HG03575 (cell line): ENCODE results near the gene CARM1.
"Not testable (repeated sequence)": the region's sequence is repeated elsewhere in the genome, so short reads cannot be mapped to it uniquely, and the experiment has no call there.

Source experiments
- ATAC-seq: cut with Tn5 transposase; IDR thresholded peaks from one replicate; pipeline ENCODE4 v1.9.1; 2021; ENCODE audit not compliant: unreplicated experiment, insufficient number of reproducible peaks, low FRiP score; ENCODE audit errors: extremely low read depth

The CARM1 gene

GRCh38 chr19:10870955-10871603, at the start of gene CARM1:
TSS of gene CARM1 (plus strand) at chr19:10871553. CDS start at chr19:10871703, 150 bp downstream.
- no peak for ATAC-seq

GRCh38 chr19:10823690-10824089, 47.7 kb upstream of the CARM1 start:
- no peak for ATAC-seq

GRCh38 chr19:10826231-10826630, 45.1 kb upstream of the CARM1 start:
- no peak for ATAC-seq

GRCh38 chr19:10826846-10827245, 44.5 kb upstream of the CARM1 start:
- ATAC-seq: no peak

GRCh38 chr19:10828981-10829821, 42.2 kb upstream of the CARM1 start:
- ATAC-seq: no peak

GRCh38 chr19:10829967-10830366, 41.4 kb upstream of the CARM1 start:
- no peak for ATAC-seq

GRCh38 chr19:10830370-10830769, 41.0 kb upstream of the CARM1 start:
- ATAC-seq: no peak

GRCh38 chr19:10830931-10831779, 40.2 kb upstream of the CARM1 start:
- ATAC-seq: no peak

GRCh38 chr19:10831987-10832938, 39.1 kb upstream of the CARM1 start:
- no peak for ATAC-seq

GRCh38 chr19:10832939-10833296, 38.4 kb upstream of the CARM1 start:
- ATAC-seq: no peak

GRCh38 chr19:10835089-10835753, 36.1 kb upstream of the CARM1 start:
- no peak for ATAC-seq

GRCh38 chr19:10835754-10836478, 35.4 kb upstream of the CARM1 start, which contains the start of gene TMED1:
TSS of gene TMED1 (minus strand) at chr19:10836212. CDS start at chr19:10836191, 21 bp downstream.
- peak; percentile 42 for ATAC-seq

GRCh38 chr19:10836479-10837330, 34.6 kb upstream of the CARM1 start:
- no peak for ATAC-seq

- not testable (repeated sequence) for ATAC-seq
These were observed 33.7 kb upstream of the CARM1 start for GRCh38 chr19:10837649-10838048.

- ATAC-seq: no peak
These were observed 33.0 kb upstream of the CARM1 start for GRCh38 chr19:10838377-10838776.
